GM18519 (cell line): ENCODE measurements around the gene METTL14.
A peak's percentile ranks its signal among the peaks of the same experiment; 100 is the strongest.
"Not testable (repeated sequence)": the region's sequence is repeated elsewhere in the genome, so short reads cannot be mapped to it uniquely, and the experiment has no call there.

Experiments used
- ATAC-seq: cut with Tn5 transposase; IDR thresholded peaks from one replicate; pipeline ENCODE4 v1.9.1; 2021; ENCODE audit warnings: mild to moderate bottlenecking, moderate library complexity; ENCODE audit not compliant: unreplicated experiment, low FRiP score

METTL14 gene

DNA sequence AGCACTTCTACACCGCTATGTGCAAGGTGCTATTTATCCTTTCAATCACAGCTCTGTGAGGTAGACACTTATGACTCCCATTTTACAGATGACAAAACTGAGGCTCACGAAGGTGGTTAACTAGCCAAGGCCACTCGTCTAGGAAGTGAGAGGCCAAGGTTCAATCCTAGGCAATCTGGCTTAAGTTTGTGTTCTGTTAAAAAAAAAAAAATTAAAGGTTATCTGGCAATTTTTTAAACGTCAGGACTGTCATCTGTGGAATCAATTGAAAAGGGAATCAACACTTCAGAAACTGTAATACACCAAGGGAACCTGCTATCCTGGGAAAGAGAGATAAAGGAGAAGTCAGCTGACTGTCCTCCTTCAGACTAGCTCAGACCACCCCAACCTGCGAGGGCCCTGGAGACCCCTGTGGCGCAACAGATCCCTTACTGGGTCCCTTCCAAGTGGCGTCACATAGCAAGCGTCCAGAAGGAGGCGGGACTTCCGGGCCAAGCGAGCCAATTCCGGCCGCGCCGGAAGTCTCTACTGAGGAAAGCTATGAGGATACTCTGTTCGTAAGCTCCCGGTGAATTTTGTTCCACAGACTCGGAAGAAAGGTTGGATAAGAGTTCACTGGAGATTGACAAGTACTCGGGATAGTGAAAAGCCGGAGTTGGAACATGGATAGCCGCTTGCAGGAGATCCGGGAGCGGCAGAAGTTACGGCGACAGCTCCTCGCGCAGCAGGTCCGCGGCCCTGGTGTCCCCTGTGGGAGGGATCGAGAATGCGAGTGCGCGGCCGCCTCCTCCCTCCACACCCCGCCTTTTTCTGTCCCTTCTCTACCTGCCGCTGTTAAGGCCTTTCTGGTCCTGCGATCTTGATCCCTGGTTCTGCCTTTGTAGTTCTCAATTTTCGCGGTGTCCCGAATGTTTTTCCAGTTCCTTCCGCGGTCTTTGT lies at the start of gene METTL14:
Gene METTL14, plus strand, starts transcription at position 520 of the 939 bp plus-strand sequence. Its CDS starts 143 bp downstream, at position 663.
- peak; percentile 98 for ATAC-seq

DNA sequence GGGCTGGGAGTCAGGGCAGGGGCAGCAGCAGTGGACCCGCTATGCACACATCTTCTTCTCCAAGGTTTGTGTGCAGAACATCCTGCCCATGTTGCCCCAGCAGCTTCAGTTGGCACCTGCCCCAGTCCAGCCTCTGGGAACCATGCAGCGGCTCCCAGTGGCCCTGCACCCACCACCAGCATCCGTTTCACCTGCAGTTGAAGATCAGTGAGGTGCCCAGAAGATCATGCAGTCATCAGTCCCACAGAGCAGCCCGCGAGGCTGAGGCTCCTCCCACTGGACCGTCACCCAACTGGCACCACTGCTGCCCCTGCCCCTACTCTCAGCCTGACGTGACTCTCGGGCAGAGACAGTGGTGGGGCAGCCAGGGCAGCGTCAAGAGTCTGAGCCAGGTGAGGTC lies 49.1 kb upstream of the METTL14 start:
- ATAC-seq = not testable (repeated sequence)

DNA sequence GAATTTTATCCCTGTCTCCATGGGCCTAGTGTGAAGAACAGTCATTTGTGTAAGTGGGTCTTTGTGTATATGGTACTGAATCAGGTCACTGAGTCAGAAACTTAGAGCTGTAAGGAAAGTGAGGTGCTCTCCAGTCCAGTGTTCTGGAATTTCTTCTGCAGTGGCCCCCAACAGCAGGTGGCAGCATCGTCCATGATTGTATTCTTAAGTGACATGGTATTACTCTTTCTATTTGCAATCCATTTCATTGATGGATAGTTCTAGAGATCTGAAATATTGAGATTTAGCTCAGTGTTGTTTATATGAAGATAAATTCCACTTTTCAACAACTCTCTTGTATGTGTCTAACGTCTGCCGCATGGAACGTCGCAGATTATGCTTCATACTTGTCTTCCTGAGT lies 20.5 kb upstream of the METTL14 start:
- not testable (repeated sequence) for ATAC-seq

DNA sequence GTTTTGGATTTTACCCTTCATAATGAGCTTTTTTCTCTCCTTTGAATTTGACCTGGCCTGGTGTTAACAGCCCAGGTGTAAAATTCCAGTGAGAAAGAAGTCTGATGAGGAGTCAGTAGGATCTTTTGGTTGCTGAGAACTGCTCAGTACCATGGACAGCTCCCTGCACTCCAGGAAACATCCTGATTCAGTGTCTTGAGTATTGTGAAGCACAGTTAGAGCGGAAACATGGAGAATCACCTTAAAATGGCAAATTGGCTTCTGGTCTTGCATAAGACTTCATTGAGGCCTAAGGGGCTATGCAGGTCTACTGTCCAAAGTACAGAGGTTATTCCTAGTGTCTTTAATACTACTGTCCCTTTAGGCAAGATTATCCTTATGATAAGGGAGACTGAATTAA lies 16.0 kb upstream of the METTL14 start:
- ATAC-seq = not testable (repeated sequence)

DNA sequence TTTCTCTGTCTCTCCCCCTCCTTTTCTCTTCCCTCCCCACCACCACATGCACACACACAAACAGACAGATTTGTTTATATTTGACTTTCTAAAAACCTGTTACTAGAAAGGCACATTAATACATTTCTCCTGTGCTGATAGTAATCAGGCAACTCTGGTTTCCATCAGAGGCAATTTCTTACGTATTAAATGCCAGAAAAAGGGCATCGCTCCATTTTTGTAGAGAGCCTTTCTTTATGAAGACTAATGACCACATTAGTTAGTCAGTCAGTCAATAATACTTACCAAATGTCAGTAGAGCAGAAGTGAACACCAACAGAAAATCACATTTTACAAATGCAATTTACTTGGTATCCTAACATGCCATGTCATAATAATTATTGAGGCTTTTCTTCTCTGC lies 14.2 kb upstream of the METTL14 start:
- not testable (repeated sequence) for ATAC-seq

DNA sequence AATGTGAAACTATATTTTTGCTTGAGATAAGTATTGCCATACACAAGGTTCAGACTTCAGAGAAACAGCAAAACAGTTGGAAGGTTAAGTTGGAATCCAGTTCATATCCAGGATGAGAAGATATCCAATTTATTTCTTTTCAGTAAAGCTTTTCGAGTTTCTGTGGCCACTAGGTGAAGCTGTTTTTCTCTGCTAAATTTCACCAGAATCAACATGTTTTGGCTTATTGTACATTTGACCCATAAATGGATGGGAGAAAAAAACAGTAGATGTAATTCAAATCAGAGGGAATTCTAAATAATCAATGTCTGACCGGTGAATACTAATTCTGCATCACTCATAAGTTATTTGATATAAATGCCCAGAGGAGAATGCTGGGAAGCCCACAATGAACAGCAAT lies 9.1 kb upstream of the METTL14 start:
- ATAC-seq = no peak

DNA sequence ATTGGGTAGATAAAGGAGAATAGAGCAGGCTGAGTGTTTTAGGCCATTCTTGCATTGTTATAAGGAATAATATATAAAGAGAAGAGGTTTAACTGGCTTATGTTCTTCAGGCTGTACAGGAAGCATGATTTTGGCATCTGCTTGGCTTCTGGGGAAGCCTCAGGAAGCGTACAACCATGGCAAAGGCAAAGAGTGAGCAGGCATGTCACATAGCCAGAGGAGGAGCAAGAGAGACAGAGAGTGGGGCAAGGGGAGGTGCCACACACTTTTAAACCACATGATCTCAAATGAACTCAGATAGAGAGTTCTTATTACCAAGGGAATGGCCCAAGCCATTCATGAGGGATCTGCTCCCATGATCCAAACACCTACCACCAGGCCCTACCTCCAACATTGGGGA lies 4.4 kb upstream of the METTL14 start:
- no peak for ATAC-seq

DNA sequence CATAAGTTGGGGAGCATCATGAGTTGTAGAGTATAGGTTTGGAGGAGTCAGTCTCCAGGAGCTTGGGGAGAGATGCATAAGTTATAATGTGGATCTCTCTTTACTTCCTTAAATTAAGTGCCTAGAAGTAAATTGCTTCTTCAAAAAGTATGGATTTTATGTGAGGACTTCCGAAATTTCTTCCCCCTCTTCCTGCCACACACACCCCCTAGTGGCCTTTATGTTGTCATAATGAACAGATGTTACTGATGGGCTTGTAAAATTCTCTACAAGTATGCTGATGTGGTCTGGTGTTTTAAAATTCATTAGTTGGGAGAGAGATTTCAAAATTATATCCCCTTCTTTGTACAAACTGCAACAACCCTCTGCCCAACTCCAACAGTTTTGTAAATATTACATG lies 2.3 kb upstream of the METTL14 start:
- no peak for ATAC-seq

DNA sequence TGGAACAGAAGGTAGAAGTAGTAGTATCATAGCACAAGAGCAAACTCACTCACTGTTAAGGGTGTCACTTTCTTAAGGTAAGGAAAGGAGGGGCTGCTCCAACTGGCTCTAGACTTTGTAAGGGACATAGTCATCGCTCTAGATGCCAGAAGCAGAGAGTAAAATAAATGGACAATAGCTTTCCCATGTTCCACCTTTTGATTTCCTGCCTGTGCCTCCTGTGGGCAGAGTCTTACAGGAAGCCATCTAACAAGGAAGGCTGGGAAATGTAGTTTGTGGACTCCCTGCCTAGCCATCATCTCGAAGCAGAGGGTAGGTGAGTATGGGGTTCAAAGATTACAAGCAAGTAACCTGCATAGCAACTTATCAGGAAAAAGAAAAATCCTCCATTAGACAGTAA lies 1.7 kb upstream of the METTL14 start:
- no peak for ATAC-seq

DNA sequence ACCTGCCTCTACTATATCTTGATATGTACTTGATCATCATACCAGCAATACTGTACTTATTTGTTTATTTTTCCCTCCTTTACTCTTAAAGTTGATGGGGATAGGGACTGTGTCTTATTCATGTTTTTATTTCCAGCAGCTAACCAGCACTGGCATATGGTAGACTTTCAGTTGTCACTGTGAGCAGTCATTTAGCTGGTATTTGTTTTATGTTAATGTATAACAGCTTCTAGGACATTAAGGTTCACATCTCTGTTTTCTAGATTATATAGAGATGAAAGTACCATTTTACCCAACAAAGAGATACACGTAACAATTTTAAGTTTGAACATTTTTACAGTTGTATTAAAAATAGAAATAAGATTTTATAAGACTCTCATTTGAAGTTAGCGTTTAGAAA lies 17.9 kb downstream of the METTL14 start:
- no peak for ATAC-seq

DNA sequence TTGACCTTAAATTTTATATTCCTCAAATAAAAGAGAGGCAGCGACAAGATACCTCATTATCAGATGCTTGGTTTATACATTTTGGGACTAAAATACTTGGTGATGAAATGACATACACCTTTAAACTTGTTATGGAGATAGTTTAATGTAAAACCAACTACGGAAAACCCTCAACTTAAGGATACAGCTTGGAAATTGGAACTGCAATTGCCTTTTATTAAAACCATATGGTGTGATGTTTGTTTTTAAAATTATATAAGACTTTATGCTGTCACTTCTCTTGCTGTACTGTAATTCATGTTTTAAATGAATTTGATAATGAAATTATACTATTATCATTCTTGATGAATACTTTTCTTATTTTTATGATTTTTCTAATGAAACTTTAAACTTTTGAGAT lies 25.9 kb downstream of the METTL14 start:
- no peak for ATAC-seq

DNA sequence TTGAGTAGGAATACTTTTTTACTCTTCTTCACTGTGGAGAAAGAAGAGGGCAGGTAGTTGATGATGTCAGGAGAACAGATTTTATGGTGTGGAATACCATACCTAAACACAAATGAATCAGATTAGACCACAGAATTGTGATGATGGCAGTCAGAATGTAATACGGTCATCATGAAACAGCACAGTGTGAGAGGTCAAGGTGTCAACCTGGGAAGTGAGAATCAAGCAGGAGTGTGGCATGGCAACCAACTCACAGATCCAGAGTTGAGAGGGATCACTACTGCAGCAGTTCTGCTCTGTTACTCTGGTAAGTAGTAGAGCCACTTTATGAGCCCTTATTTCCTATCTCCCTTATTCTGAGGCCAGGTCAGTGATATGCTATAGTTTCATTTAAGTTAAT lies 27.7 kb downstream of the METTL14 start:
- ATAC-seq = no peak

DNA sequence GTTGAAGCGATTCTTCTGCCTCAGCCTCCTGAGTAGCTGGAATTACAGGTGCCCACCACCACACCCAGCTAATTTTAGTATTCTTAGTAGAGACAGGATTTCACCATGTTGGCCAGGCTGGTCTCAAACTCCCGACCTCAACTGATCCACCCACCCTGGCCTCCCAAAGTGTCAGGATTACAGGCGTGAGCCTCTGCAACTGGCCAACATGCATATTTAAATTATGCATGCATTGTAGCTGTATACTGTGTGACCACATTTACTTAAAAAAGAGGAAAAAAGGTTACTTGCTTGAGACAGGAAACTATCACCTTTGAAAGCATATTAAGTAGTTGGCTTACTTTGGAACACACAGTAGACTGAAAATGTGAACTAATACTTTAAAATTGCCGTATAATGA lies 29.5 kb downstream of the METTL14 start:
- no peak for ATAC-seq

DNA sequence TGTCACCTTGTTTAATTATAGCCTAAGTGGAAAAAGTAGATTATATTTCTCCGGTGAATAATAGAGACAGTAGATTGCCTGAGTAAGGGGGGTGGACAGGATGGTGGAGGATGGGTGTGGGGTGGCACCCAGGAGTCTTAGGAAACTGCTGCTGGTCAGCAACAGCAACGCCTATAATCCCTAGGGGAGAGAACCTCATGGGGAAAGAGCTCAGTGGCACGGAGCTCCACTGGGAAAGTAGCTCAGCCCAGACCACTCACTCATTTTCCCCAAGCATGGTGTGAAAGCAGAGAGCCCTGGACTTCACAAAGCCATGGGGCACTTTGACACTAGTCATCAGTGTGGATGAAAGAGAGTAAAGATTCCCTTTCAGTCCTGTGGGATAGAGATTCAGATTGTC lies 31.1 kb downstream of the METTL14 start:
- ATAC-seq = no peak

DNA sequence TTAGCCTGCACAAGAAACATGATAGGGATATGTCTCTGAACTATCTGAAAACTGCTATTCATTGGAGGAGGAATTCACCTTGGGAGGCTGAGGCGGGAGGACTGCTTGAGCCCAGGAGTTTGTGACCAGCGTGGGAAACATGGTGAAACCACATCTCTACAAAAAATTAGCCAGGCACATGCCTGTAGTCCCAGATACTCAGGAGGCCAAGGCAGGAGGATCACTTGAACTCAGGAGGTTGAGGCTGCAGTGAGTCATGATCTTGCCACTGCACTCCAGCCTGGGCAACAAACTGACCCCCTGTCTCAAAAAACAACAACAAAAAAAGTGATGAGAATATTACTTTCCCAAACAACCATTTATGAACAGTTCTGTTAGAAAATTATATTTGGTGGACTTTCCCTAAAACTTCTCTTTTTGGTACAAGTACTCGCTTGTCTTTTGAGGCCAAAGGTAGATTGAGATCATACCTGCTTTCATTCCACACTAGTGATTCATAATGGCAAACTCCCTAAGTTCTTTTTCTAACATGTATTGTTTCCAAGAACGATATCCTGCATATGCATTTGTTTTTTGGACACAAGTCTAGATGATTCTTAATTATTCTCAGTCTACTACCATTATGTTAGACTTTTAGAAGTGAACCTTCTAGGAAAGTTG lies 33.4 kb downstream of the METTL14 start:
- no peak for ATAC-seq

DNA sequence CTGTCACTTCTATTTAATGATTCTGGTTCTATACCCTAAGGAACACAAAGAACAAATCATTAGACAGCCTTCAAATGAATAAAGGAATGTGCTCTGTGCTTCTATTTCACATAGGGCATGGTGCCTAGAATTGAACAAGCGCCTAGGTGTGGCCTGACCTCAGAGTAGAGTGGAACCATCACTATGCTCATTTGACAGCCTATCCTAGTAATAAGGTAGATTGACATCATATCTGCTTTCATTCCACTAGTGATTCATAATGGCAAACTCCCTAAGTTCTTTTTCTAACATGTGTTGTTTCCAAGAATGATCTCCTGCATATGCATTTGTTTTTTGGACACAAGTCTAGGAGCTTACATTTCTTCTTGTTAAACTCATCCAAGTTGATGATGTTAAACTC lies 36.6 kb downstream of the METTL14 start:
- no peak for ATAC-seq

DNA sequence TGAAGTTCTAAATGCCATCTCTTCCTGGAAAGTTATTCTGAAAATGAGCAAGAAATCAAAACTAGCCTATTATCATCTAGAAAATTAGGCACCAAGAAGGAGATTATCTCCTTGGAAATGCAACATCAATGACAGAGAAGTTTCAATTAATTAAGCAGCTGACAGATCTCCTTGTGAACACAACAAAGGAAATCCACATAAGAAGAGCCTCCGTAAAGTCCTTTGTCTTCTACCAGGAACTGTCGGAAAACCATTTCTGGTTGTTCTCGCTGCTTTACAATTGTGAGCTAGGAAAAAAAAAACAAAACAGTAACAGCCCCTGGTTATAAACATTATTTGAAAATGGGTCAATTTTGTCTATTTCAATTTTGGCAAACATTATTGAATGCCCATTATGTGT lies 38.2 kb downstream of the METTL14 start:
- no peak for ATAC-seq

DNA sequence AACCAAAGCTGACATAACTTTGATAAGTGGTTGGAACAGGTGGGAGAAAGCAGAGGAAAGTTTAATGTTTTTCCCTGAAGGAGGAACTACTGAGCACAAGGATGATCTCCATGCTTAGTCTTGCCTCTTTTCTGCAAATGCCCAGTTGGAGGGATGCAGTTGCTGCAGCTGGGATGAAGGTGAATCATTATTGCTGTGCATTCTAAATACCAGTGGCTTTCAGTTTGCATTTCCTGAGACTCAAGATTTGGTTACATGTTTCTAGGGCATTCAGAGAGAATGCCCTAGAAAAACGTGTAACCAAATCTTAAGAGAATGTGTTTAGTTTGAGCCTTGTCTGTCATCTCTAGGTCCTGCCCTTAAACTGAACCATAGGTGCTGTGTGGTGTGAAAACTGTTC lies 42.2 kb downstream of the METTL14 start:
- ATAC-seq = no peak

DNA sequence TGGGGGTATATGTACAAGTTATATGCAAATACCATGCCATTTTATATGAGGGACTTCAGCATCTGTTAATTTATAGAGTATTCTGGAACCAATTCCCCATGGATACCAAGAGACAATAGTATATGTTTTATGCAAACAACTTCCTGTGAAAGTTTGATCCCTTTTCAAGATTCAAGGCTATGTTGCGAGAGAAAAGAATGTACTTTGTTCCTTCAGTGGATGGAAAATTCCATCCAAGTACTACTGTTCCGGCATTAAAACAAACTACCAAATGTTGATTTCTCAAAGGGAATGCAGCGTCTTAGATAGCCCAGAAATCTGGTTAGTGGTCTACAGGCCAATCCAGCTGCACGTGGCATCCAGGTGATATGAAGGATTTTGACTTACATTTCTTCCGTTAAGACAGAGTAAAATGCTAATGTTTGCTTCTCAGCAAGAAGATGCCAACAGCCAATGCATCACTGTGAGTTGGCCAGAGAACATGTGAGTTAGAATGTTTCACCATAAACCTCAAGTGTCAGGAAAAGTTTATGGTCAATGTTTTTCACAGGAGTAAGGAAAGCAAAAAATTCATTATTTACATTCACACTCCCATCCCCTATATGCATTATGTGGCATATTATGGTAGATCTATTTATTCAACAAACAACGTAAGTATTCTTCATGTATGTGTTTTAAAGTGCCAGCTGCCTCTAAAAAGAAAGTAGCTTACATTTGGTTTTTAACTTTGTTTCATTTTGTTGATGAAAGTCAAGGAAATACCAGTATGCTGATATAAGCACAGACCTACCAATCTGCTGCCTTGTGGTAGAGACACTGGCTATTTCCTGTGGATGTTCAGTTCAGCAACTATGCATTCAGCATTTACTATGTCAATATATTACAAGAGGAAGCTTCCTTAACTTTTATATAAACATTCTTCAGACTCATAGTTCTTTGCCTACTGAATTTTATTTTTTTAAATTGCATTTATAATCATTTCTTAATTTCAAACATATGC lies 44.4 kb downstream of the METTL14 start:
- no peak for ATAC-seq

DNA sequence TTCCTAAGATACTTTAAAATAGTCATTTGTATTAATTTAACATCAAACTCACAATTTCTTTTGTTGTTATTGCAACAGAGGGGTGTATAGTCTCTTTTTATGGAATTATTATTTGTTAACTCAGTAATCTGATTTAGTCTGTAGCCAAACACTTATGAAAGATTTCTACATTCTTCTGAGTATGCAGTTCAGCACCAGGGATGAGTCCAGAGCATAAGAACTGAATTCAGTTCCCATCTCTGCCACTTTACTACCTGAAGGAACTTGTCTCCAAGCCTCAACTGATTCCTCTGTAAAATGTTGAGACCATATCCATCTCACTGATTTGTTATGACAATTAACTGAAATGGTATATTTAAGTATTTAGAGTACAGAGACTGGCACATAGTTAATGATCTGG lies 45.5 kb downstream of the METTL14 start:
- ATAC-seq = no peak
